H9 (cell line): ENCODE results near the gene EHF. TPM values are rescaled to one million over a fixed set of nuclear protein-coding genes. Genes with fewer than 3 reads are reported as not detected.
A peak's percentile ranks its signal among the peaks of the same experiment; 100 is the strongest.

Experiments
- DNase-seq: peaks from one replicate; pipeline ENCODE4 v3.0.0-alpha.2; 2017
- H2AFZ ChIP-seq: one replicate; pipeline ENCODE4 v1.6.1; 2013; ENCODE audit warnings: mild to moderate bottlenecking, low read length, control low read depth, moderate library complexity
- H2AK5ac ChIP-seq: 2 replicates; pipeline ENCODE4 v1.6.1; 2013; ENCODE audit warnings: low read length, control low read depth, mixed read lengths; ENCODE audit not compliant: insufficient read length
- H2BK120ac ChIP-seq: one replicate; pipeline ENCODE4 v1.6.1; 2013; ENCODE audit warnings: low read depth, mild to moderate bottlenecking, low read length, control low read depth, inconsistent platforms; ENCODE audit not compliant: poor library complexity, severe bottlenecking
- H2BK12ac ChIP-seq: 2 replicates; pipeline ENCODE4 v1.6.1; 2013; ENCODE audit warnings: low read length, control low read depth, mixed read lengths, low read depth; ENCODE audit not compliant: insufficient read length
- H2BK15ac ChIP-seq: 2 replicates; pipeline ENCODE4 v1.6.1; 2013; ENCODE audit warnings: low read depth, low read length, control low read depth
- H2BK20ac ChIP-seq: one replicate; pipeline ENCODE4 v1.6.1; 2013; ENCODE audit warnings: low read depth, mild to moderate bottlenecking, low read length, control low read depth, inconsistent platforms; ENCODE audit not compliant: poor library complexity, severe bottlenecking
- H2BK5ac ChIP-seq: 2 replicates; pipeline ENCODE4 v1.6.1; 2013; ENCODE audit warnings: low read length, control low read depth, mixed read lengths; ENCODE audit not compliant: insufficient read length
- H3K14ac ChIP-seq: 2 replicates; pipeline ENCODE4 v1.6.1; 2013; ENCODE audit warnings: low read length, control low read depth; ENCODE audit not compliant: insufficient read depth
- H3K18ac ChIP-seq: 2 replicates; pipeline ENCODE4 v1.6.1; 2013; ENCODE audit warnings: low read depth, mild to moderate bottlenecking, mixed read lengths, low read length, control low read depth; ENCODE audit not compliant: insufficient read length
- H3K23ac ChIP-seq: 2 replicates; pipeline ENCODE4 v1.6.1; 2013; ENCODE audit warnings: low read length, control low read depth, mixed read lengths, low read depth; ENCODE audit not compliant: insufficient read length
- H3K23me2 ChIP-seq: 2 replicates; pipeline ENCODE4 v1.6.1; 2013; ENCODE audit warnings: low read depth, mild to moderate bottlenecking, mixed read lengths, low read length, control low read depth; ENCODE audit not compliant: insufficient read length, poor library complexity, severe bottlenecking
- H3K27ac ChIP-seq: 2 replicates; pipeline ENCODE4 v1.5.1; 2013; ENCODE audit warnings: low read length, control low read depth, mixed read lengths, low read depth; ENCODE audit not compliant: insufficient read length
- H3K27me3 ChIP-seq: 2 replicates; pipeline ENCODE4 v1.6.1; 2013; ENCODE audit warnings: low read length, control low read depth, inconsistent platforms; ENCODE audit not compliant: insufficient read depth
- H3K4ac ChIP-seq: 2 replicates; pipeline ENCODE4 v1.6.1; 2013; ENCODE audit warnings: low read depth, mild to moderate bottlenecking, control low read depth, inconsistent platforms, low read length, moderate library complexity
- H3K4me1 ChIP-seq: 2 replicates; pipeline ENCODE4 v1.6.1; 2013; ENCODE audit warnings: low read length, control low read depth, inconsistent platforms; ENCODE audit not compliant: insufficient read depth
- H3K4me2 ChIP-seq: 2 replicates; pipeline ENCODE4 v1.6.1; 2013; ENCODE audit warnings: low read length, control low read depth, mixed read lengths; ENCODE audit not compliant: insufficient read length, insufficient read depth
- H3K56ac ChIP-seq: 2 replicates; pipeline ENCODE4 v1.6.1; 2013; ENCODE audit warnings: low read depth, mild to moderate bottlenecking, mixed read lengths, low read length, control low read depth; ENCODE audit not compliant: insufficient read length
- H3K79me1 ChIP-seq: 2 replicates; pipeline ENCODE4 v1.6.1; 2013; ENCODE audit warnings: low read depth, mild to moderate bottlenecking, moderate library complexity, low read length, control low read depth, inconsistent platforms; ENCODE audit not compliant: insufficient read depth, poor library complexity, severe bottlenecking
- H3K79me2 ChIP-seq: 2 replicates; pipeline ENCODE4 v1.6.1; 2013; ENCODE audit warnings: low read length, control low read depth, inconsistent platforms; ENCODE audit not compliant: insufficient read depth
- H3K9ac ChIP-seq: 2 replicates; pipeline ENCODE4 v1.6.1; 2013; ENCODE audit warnings: low read length, control low read depth, mixed read lengths; ENCODE audit not compliant: insufficient read length; ENCODE audit errors: extremely low read depth
- H3K9me3 ChIP-seq: one replicate; pipeline ENCODE4 v1.6.1; 2013; ENCODE audit warnings: low read depth, low read length, inconsistent platforms; ENCODE audit not compliant: control insufficient read depth
- H3T11ph ChIP-seq: one replicate; pipeline ENCODE4 v1.6.1; 2013; ENCODE audit warnings: mild to moderate bottlenecking, low read length, control low read depth, inconsistent platforms
- H4K20me1 ChIP-seq: one replicate; pipeline ENCODE4 v1.6.1; 2013; ENCODE audit not compliant: control insufficient read depth, insufficient read length, insufficient read depth
- H4K5ac ChIP-seq: 2 replicates; pipeline ENCODE4 v1.6.1; 2013; ENCODE audit warnings: low read depth, mild to moderate bottlenecking, mixed read lengths, low read length, control low read depth; ENCODE audit not compliant: insufficient read length
- H4K8ac ChIP-seq: replicated peaks from 2 replicates; pipeline ENCODE4 v1.6.1; 2013; ENCODE audit warnings: low read length, control low read depth, mixed read lengths, low read depth; ENCODE audit not compliant: insufficient read length
- H4K91ac ChIP-seq: 2 replicates; pipeline ENCODE4 v1.6.1; 2013; ENCODE audit warnings: low read depth, mild to moderate bottlenecking, moderate library complexity, mixed read lengths, low read length, control low read depth; ENCODE audit not compliant: insufficient read length
- H3K27ac Mint-ChIP-seq, 3 experiments: 2 replicates in 2 of 3; 3 replicates in 1 of 3; pipeline ENCODE4 v1.8.0; 2020 to 2021; ENCODE audit warnings: mixed read lengths in 3 of 3, mild to moderate bottlenecking in 1 of 3, moderate library complexity in 1 of 3
- H3K27me3 Mint-ChIP-seq: 2 replicates; pipeline ENCODE4 v1.8.0; 2021; ENCODE audit warnings: low read depth, mild to moderate bottlenecking, moderate library complexity, mixed read lengths
- H3K36me3 Mint-ChIP-seq, 3 experiments: 2 replicates in 2 of 3; 3 replicates in 1 of 3; pipeline ENCODE4 v1.8.0; 2020 to 2021; ENCODE audit warnings: low read depth in 3 of 3, mixed read lengths in 3 of 3; ENCODE audit not compliant: insufficient read depth in 1 of 3
- H3K4me1 Mint-ChIP-seq, 2 experiments: 2 replicates each; pipeline ENCODE4 v1.8.0; 2020; ENCODE audit warnings: mixed read lengths in 2 of 2
- H3K4me3 Mint-ChIP-seq, 2 experiments: 2 replicates in 1 of 2; 3 replicates in 1 of 2; pipeline ENCODE4 v1.8.0; 2020 to 2021; ENCODE audit warnings: mild to moderate bottlenecking in 2 of 2, mixed read lengths in 2 of 2, moderate library complexity in 1 of 2
- H3K9me3 Mint-ChIP-seq, 2 experiments: 2 replicates in 1 of 2; 3 replicates in 1 of 2; pipeline ENCODE4 v1.8.0; 2020; ENCODE audit warnings: mild to moderate bottlenecking in 2 of 2, mixed read lengths in 2 of 2, moderate library complexity in 1 of 2
- CTCF ChIP-seq: fragments of 200-600 bp; sonication (generic); conservative IDR thresholded peaks from 3 replicates; pipeline ENCODE4 v1.8.0; 2021; ENCODE audit warnings: antibody characterized with exemption, mild to moderate bottlenecking
- WGBS: extraction: QIAGEN DNeasy Blood & Tissue Kit; methylation state at CpG from one replicate; pipeline ENCODE4 v1.1.7; 2013; ENCODE audit warnings: missing lambda C conversion rate, low lambda C conversion rate, mixed read lengths; ENCODE audit not compliant: insufficient read length; ENCODE audit errors: extremely low coverage; 5-methylcytosine and 5-hydroxymethylcytosine counted together
- total RNA-seq: library from RNA; stranded (reverse); gene quantifications from 2 replicates; pipeline ENCODE4 v1.2.1, GENCODE V29; 2021

The EHF gene
- total RNA-seq, 1 experiment from 2014 or later: not detected

GRCh38 chr11:34640050-34640923 is 19.4 kb downstream of the EHF start:
- Mint-ChIP-seq H3K27ac (no peak overlapping the region), H3K27me3 (no peaks in the 10 kb centered on the region; the same call in 1 of the 2 replicates), H3K9me3 (no peaks in the 10 kb centered on the region), H3K36me3 (no peaks in the 10 kb centered on the region), H3K4me3 (no peak overlapping the region), H3K4me1 (peaks cover 16 to 27% of the 10 kb centered on the region in 2 experiments)
- H2AFZ ChIP-seq: no peak overlapping the region
- H2BK20ac ChIP-seq: no peak overlapping the region
- no peak overlapping the region for H2BK120ac ChIP-seq
- H2BK12ac ChIP-seq: no peak overlapping the region
- H3K4ac ChIP-seq: no peak overlapping the region
- H3K9ac ChIP-seq: no peak overlapping the region
- H3K4me2 ChIP-seq: no peak overlapping the region
- no peak overlapping the region for H3K56ac ChIP-seq
- H3K4me1 ChIP-seq: no peaks in the 10 kb centered on the region
- no peaks in the 10 kb centered on the region for H4K20me1 ChIP-seq
- no peak overlapping the region for H4K5ac ChIP-seq
- no peaks in the 10 kb centered on the region for H3K79me2 ChIP-seq
- H3K23me2 ChIP-seq: no peaks in the 10 kb centered on the region
- no peaks in the 10 kb centered on the region for H3K27me3 ChIP-seq
- no peaks in the 10 kb centered on the region for H3K9me3 ChIP-seq
- no peak overlapping the region for H2BK5ac ChIP-seq
- H3K79me1 ChIP-seq: no peaks in the 10 kb centered on the region
- no peak overlapping the region; the same call in 1 of the 2 replicates for H3K14ac ChIP-seq
- peak; percentile 34 for DNase-seq
- no peak overlapping the region for H4K91ac ChIP-seq
- TF ChIP-seq CTCF: no peak
- no peak overlapping the region for H3K18ac ChIP-seq
- no CpG with 5 or more reads among the region's 8 CpGs for WGBS
- H3K23ac ChIP-seq: no peak overlapping the region
- H4K8ac ChIP-seq: no peak overlapping the region
- no peak overlapping the region for H2AK5ac ChIP-seq
- H2BK15ac ChIP-seq: no peak overlapping the region
- no peak overlapping the region for H3T11ph ChIP-seq
- no peak overlapping the region for H3K27ac ChIP-seq
